G401 (cell line): Measurements from ENCODE around the gene DHDH. TPM values are rescaled to one million over a fixed set of nuclear protein-coding genes. Genes with fewer than 3 reads are reported as not detected.
"Not testable (repeated sequence)": the region's sequence is repeated elsewhere in the genome, so short reads cannot be mapped to it uniquely, and the experiment has no call there.

Experiments used
- DNase-seq: peaks from one replicate; pipeline ENCODE4 v3.0.0-alpha.2; 2015; ENCODE audit warnings: low spot score
- in situ Hi-C: cut with HindIII; loops from 2 replicates; pipeline ENCODE4 v1.10.0; 2016; ENCODE audit warnings: low sequenced_read_pairs, mixed read lengths
- total RNA-seq: library from RNA; depleted of rRNA; stranded (reverse); fragments of >200 nt; shearing (Covaris generic); gene quantifications from 2 replicates; pipeline ENCODE4 v1.2.3, GENCODE V29; 2014; rRNA removed

Gene DHDH
- 3.0 and 4.2 TPM in 2 replicates for total RNA-seq

GRCh38 chr19:48933382-48933932 is at the start of gene DHDH:
TSS of gene DHDH (plus strand) at chr19:48933699. CDS start at chr19:48933722, 23 bp downstream.
- in situ Hi-C loops: no loop called here
- DNase-seq: peak; percentile 87

GRCh38 chr19:48883726-48884125 is 49.8 kb upstream of the DHDH start:
- in situ Hi-C loops: no loop called here
- DNase-seq: no peak

GRCh38 chr19:48887861-48888612 is 45.5 kb upstream of the DHDH start:
- in situ Hi-C loops: no loop called here
- DNase-seq: no peak

- DNase-seq, in situ Hi-C loops: not testable (repeated sequence)
Observed at GRCh38 chr19:48889496-48889895, 44.0 kb upstream of the DHDH start.

GRCh38 chr19:48890551-48890950 is 42.9 kb upstream of the DHDH start:
- no peak for DNase-seq
- in situ Hi-C loops: no loop called here

- no peak for DNase-seq
- in situ Hi-C loops: no loop called here
Observed at GRCh38 chr19:48895226-48895625, 38.3 kb upstream of the DHDH start.

- peak; percentile 72 for DNase-seq
- in situ Hi-C loops: no loop called here
Observed at GRCh38 chr19:48896191-48896720, 37.2 kb upstream of the DHDH start.

GRCh38 chr19:48897181-48897580 is 36.3 kb upstream of the DHDH start:
- in situ Hi-C loops: no loop called here

GRCh38 chr19:48899386-48899749 is 34.1 kb upstream of the DHDH start:
- DNase-seq, in situ Hi-C loops: not testable (repeated sequence)

More at GRCh38 chr19:48897181-48897580, 36.3 kb upstream of the DHDH start:
- no peak for DNase-seq

GRCh38 chr19:48899781-48900476 is 33.6 kb upstream of the DHDH start, which contains the start of gene NUCB1:
TSS of gene NUCB1 (plus strand) at chr19:48900312. CDS start at chr19:48900797, 485 bp downstream.
- in situ Hi-C loops: loop anchor here (10.0 kb wide), 1 partner anchor 105 kb away; no protein-coding TSS in a partner anchor
- peak; percentile 99 for DNase-seq

GRCh38 chr19:48900477-48901406 is 32.8 kb upstream of the DHDH start:
- DNase-seq: peak; percentile 62
- in situ Hi-C loops: loop anchor here (10.0 kb wide), 1 partner anchor 106 kb away; no protein-coding TSS in a partner anchor

GRCh38 chr19:48902291-48902690 is 31.2 kb upstream of the DHDH start:
- in situ Hi-C loops: loop anchor here (10.0 kb wide), 1 partner anchor 107 kb away; no protein-coding TSS in a partner anchor
- DNase-seq: not testable (repeated sequence)

GRCh38 chr19:48903788-48904187 is 29.7 kb upstream of the DHDH start:
- in situ Hi-C loops: loop anchor here (10.0 kb wide), 1 partner anchor 109 kb away; no protein-coding TSS in a partner anchor
- DNase-seq: not testable (repeated sequence)

- no peak for DNase-seq
- in situ Hi-C loops: loop anchor here (10.0 kb wide), 1 partner anchor 111 kb away; no protein-coding TSS in a partner anchor
Observed at GRCh38 chr19:48905664-48906063, 27.8 kb upstream of the DHDH start.

- in situ Hi-C loops: loop anchor here (10.0 kb wide), 1 partner anchor 112 kb away; no protein-coding TSS in a partner anchor
Observed at GRCh38 chr19:48906324-48906723, 27.2 kb upstream of the DHDH start.

GRCh38 chr19:48907671-48908070 is 25.8 kb upstream of the DHDH start:
- DNase-seq: no peak
- in situ Hi-C loops: loop anchor here (10.0 kb wide), 1 partner anchor 113 kb away; no protein-coding TSS in a partner anchor

More at GRCh38 chr19:48906324-48906723, 27.2 kb upstream of the DHDH start:
- no peak for DNase-seq

GRCh38 chr19:48909424-48910077 is 23.9 kb upstream of the DHDH start:
- in situ Hi-C loops: loop anchor here (10.0 kb wide), 1 partner anchor 115 kb away; no protein-coding TSS in a partner anchor
- DNase-seq: not testable (repeated sequence)

- in situ Hi-C loops: no loop called here
- no peak for DNase-seq
Observed at GRCh38 chr19:48910803-48911202, 22.7 kb upstream of the DHDH start.
